ENCODE data around the gene MEX3C. TPM values are rescaled to one million over a fixed set of nuclear protein-coding genes. Genes with fewer than 3 reads are reported as not detected.

The MEX3C gene
- total and polyA plus RNA-seq, 2 experiments from 2014 or later = 15.2 to 50.7 TPM

DNA sequence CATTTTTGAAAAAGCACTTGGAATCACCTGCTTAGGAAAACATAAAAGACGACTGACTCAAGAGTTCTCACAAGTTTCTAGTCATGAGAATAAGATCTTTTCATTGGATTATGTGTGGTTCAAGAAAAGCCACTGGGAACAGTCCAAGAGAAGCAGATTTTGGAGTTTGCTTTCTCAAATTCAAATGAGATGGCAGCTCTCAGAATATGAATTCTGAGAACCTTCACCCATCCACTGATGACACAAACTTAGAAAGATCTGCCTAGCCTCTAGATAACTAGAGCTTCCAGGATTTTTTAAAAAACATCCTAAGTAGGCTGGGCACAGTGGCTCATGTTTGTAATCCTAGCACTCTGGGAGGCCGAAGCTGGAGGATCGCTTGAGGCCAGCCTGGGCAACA lies 26.8 kb downstream of the MEX3C start:
- no peak overlapping the region for H3K4me3 ChIP-seq
- H3K36me3 ChIP-seq (ENCODE audit: low read depth) = 0 out of 2 replicates have a peak, but pooled peaks cover 3% of the 10 kb centered on the region
- H3K9ac ChIP-seq = no peak overlapping the region
- H3K4me2 ChIP-seq (ENCODE audit: unreplicated experiment) = no peak overlapping the region
- in situ Hi-C loops (cut with MboI) = no loop called here
- H3K9me3 ChIP-seq (ENCODE audit: low read depth) = no peaks in the 10 kb centered on the region
- H2AFZ ChIP-seq = no peak overlapping the region
- peaks cover 49% of the 10 kb centered on the region for H3K79me2 ChIP-seq (ENCODE audit: insufficient read depth)
- 94 to 96% methylated on average over 3 of the region's 3 CpGs for WGBS, 2 experiments (ENCODE audit: low coverage in 1 of 2, low lambda C conversion rate in 2 of 2, missing lambda C conversion rate in 2 of 2)
- H4K20me1 ChIP-seq (ENCODE audit: insufficient read depth) = no peaks in the 10 kb centered on the region
- H3K27me3 ChIP-seq (replicated peaks; ENCODE audit: insufficient read depth) = no peaks in the 10 kb centered on the region
- H3K4me1 ChIP-seq (ENCODE audit: insufficient read depth) = no peaks in the 10 kb centered on the region
- H3F3A ChIP-seq (ENCODE audit: insufficient read depth) = peaks cover 6% of the 10 kb centered on the region; the same call in 1 of the 2 replicates
- H3K27ac ChIP-seq = no peak overlapping the region
- H3K9me2 ChIP-seq (ENCODE audit: insufficient read depth) = no peaks in the 10 kb centered on the region
- TF ChIP-seq EZH2phosphoT487 (IDR thresholded peaks at IDR 0.05; ENCODE audit: insufficient read depth, low read depth) (no peak), EZH2 (IDR thresholded peaks at IDR 0.05; ENCODE audit: insufficient read depth, poor library complexity, severe bottlenecking) (no peak)
- no peak for DNase-seq

DNA sequence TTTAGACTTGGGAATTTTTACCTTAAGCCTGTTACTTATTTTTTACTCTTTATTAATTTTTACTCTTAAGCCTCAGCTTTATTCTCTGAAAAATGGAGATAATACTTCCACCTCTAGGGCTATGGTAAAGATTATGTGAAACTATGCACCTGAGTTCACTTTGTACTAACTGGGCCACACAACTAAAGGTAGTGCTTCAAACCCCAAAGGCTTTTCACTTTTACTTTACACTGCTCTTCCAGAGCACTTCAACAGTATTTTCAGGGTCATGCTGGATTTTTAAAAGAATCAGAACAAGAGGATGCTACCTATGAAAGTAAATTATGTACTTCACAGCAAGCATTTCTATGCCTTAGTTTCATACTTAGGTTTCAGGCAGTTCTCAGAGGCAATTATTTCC lies 27.8 kb downstream of the MEX3C start:
- no peaks in the 10 kb centered on the region for H3K4me1 ChIP-seq (ENCODE audit: insufficient read depth)
- in situ Hi-C loops (cut with MboI) = no loop called here

DNA sequence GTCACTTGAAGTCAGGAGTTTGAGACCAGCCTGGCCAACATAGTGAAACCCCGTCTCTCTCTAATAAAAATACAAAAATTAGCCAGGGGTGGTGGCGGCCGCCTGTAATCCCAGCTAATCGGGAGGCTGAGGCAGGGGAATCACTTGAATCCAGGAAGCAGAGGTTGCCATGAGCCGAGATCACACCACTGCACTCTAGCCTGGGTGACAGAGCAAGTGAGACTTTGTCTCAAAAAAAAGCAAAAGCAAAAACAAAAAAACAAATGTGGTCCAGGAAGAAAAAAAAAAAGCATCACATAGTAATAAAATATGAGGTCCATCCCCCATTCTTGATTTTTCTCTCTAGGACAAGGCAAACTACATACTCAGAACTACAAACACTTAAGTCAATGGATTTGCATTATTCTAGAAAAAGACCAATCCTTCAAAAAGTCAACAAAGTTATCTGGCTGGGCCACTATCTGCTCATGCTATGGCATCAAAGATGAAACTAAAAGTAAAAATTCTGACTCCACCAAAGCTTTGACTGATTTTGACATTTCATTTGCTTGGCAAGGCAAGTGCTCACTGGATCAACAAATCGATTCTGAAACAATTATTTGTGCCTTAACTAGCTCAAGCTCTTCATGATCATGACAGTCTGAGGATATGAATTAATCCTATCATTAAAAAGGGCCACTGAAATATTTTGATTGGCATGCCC lies 28.4 kb downstream of the MEX3C start:
- in situ Hi-C loops (cut with MboI) = no loop called here
- Histone ChIP-seq H3K27me3 (replicated peaks; ENCODE audit: insufficient read depth) (no peaks in the 10 kb centered on the region), H3K9me2 (ENCODE audit: insufficient read depth) (no peaks in the 10 kb centered on the region), H3K4me1 (ENCODE audit: insufficient read depth) (no peaks in the 10 kb centered on the region), H3K4me3 (no peak overlapping the region), H4K20me1 (ENCODE audit: insufficient read depth) (no peaks in the 10 kb centered on the region), H3F3A (ENCODE audit: insufficient read depth) (peaks cover 6% of the 10 kb centered on the region; the same call in 1 of the 2 replicates), H3K9ac (no peak overlapping the region), H3K27ac (no peak overlapping the region), H3K9me3 (ENCODE audit: low read depth) (no peaks in the 10 kb centered on the region), H2AFZ (no peak overlapping the region), H3K36me3 (ENCODE audit: low read depth) (no peaks in the 10 kb centered on the region), H3K4me2 (ENCODE audit: unreplicated experiment) (no peak overlapping the region), H3K79me2 (ENCODE audit: insufficient read depth) (peaks cover 33% of the 10 kb centered on the region)
- TF ChIP-seq EZH2phosphoT487 (IDR thresholded peaks at IDR 0.05; ENCODE audit: insufficient read depth, low read depth) = no peak
- TF ChIP-seq EZH2 (IDR thresholded peaks at IDR 0.05; ENCODE audit: insufficient read depth, poor library complexity, severe bottlenecking) = no peak
- WGBS, 2 experiments (ENCODE audit: low coverage in 1 of 2, low lambda C conversion rate in 2 of 2, missing lambda C conversion rate in 2 of 2) = 81 to 82% methylated on average over 6 of the region's 6 CpGs
- DNase-seq = no peak

More for the DNA sequence above, 27.8 kb downstream of the MEX3C start:
- 0 out of 2 replicates have a peak, but pooled peaks cover 3% of the 10 kb centered on the region for H3K36me3 ChIP-seq (ENCODE audit: low read depth)
- no peak overlapping the region for H3K4me2 ChIP-seq (ENCODE audit: unreplicated experiment)
- TF ChIP-seq EZH2 (IDR thresholded peaks at IDR 0.05; ENCODE audit: insufficient read depth, poor library complexity, severe bottlenecking) = no peak
- TF ChIP-seq EZH2phosphoT487 (IDR thresholded peaks at IDR 0.05; ENCODE audit: insufficient read depth, low read depth) = no peak
- no peaks in the 10 kb centered on the region for H3K9me2 ChIP-seq (ENCODE audit: insufficient read depth)
- H2AFZ ChIP-seq = no peak overlapping the region
- H3K9me3 ChIP-seq (ENCODE audit: low read depth) = no peaks in the 10 kb centered on the region
- no peak for DNase-seq
- no peak overlapping the region for H3K9ac ChIP-seq
- H3K4me3 ChIP-seq = no peak overlapping the region
- H4K20me1 ChIP-seq (ENCODE audit: insufficient read depth) = no peaks in the 10 kb centered on the region
- no peaks in the 10 kb centered on the region for H3K27me3 ChIP-seq (replicated peaks; ENCODE audit: insufficient read depth)
- H3F3A ChIP-seq (ENCODE audit: insufficient read depth) = peaks cover 6% of the 10 kb centered on the region; the same call in 1 of the 2 replicates
- no peak overlapping the region for H3K27ac ChIP-seq
- peaks cover 39% of the 10 kb centered on the region for H3K79me2 ChIP-seq (ENCODE audit: insufficient read depth)

DNA sequence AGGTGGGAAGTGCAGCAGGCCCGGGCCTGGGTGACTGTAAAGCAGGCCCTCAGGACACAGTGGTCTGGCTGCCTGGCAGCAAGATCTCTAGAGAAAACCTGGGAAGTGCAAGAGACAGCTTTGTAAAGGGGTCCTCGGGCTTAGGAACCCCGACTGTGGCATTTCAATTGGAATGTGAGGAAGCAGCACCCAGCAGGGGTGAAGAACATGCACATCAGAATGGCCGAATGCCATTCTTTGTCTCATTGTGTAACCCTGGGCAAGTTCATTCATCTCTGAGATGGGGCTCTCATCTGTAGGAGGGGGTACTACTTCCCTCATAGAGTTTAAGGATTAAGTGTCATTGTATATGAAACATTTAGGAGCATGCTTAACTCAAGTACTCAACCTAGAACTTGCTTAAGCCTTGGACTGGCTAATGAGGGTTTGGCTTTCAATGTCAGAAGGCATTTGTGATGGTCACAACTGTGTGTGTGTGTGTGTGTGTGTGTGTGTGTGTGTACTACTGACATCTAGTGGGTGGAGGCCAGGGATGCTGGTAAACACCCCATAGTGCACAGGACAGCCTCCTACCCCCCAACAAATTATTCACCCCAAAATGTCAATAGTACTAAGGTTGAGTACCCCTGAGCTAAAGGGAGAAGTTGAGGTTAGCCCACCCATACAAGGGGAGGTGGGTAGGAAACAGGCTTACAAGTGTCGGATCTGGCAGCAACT lies 29.3 kb downstream of the MEX3C start:
- Histone ChIP-seq H3K4me3 (no peak overlapping the region), H4K20me1 (ENCODE audit: insufficient read depth) (no peaks in the 10 kb centered on the region), H3K4me1 (ENCODE audit: insufficient read depth) (no peaks in the 10 kb centered on the region), H3K9me3 (ENCODE audit: low read depth) (no peaks in the 10 kb centered on the region), H3K79me2 (ENCODE audit: insufficient read depth) (peaks cover 24% of the 10 kb centered on the region), H3K36me3 (ENCODE audit: low read depth) (no peaks in the 10 kb centered on the region), H3K27ac (no peak overlapping the region), H3K4me2 (ENCODE audit: unreplicated experiment) (no peak overlapping the region), H2AFZ (no peak overlapping the region), H3K9ac (no peak overlapping the region), H3F3A (ENCODE audit: insufficient read depth) (peaks cover 6% of the 10 kb centered on the region; the same call in 1 of the 2 replicates), H3K27me3 (replicated peaks; ENCODE audit: insufficient read depth) (no peaks in the 10 kb centered on the region), H3K9me2 (ENCODE audit: insufficient read depth) (no peaks in the 10 kb centered on the region)
- in situ Hi-C loops (cut with MboI) = no loop called here
- 51% methylated on average over 5 of the region's 5 CpGs for WGBS, 2 experiments (ENCODE audit: low coverage in 1 of 2, low lambda C conversion rate in 2 of 2, missing lambda C conversion rate in 2 of 2)
- TF ChIP-seq EZH2phosphoT487 (IDR thresholded peaks at IDR 0.05; ENCODE audit: insufficient read depth, low read depth) (no peak), EZH2 (IDR thresholded peaks at IDR 0.05; ENCODE audit: insufficient read depth, poor library complexity, severe bottlenecking) (no peak)
- no peak for DNase-seq

Data from GM23248 (cell line).